HG03520 (cell line): ENCODE data around the gene ACSS2.
"Not testable (repeated sequence)": the region's sequence is repeated elsewhere in the genome, so short reads cannot be mapped to it uniquely, and the experiment has no call there.

Experiments used
- ATAC-seq: cut with Tn5 transposase; IDR thresholded peaks from one replicate; pipeline ENCODE4 v1.9.1; 2021; ENCODE audit warnings: mild to moderate bottlenecking, moderate library complexity; ENCODE audit not compliant: unreplicated experiment

Gene ACSS2

GRCh38 chr20:34873583-34874093 lies 2.8 kb upstream of the ACSS2 start:
- no peak for ATAC-seq

- no peak for ATAC-seq
These were observed 2.2 kb upstream of the ACSS2 start for GRCh38 chr20:34874094-34874654.

- ATAC-seq = peak; percentile 52
These were observed 588 bp upstream of the ACSS2 start for GRCh38 chr20:34875642-34876405.

- no peak for ATAC-seq
These were observed 3.9 kb downstream of the ACSS2 start for GRCh38 chr20:34880215-34880850.

GRCh38 chr20:34880971-34881370 lies 4.6 kb downstream of the ACSS2 start:
- ATAC-seq = not testable (repeated sequence)

GRCh38 chr20:34881689-34882088 lies 5.3 kb downstream of the ACSS2 start:
- ATAC-seq = no peak

GRCh38 chr20:34883087-34883688 lies 6.8 kb downstream of the ACSS2 start:
- ATAC-seq = no peak

- no peak for ATAC-seq
These were observed 7.4 kb downstream of the ACSS2 start for GRCh38 chr20:34883809-34884208.

GRCh38 chr20:34884260-34884659 lies 7.8 kb downstream of the ACSS2 start:
- ATAC-seq = no peak

GRCh38 chr20:34886122-34886521 lies 9.7 kb downstream of the ACSS2 start:
- no peak for ATAC-seq

- ATAC-seq = no peak
These were observed 10.6 kb downstream of the ACSS2 start for GRCh38 chr20:34887023-34887422.

GRCh38 chr20:34888468-34888867 lies 12.1 kb downstream of the ACSS2 start:
- no peak for ATAC-seq

- ATAC-seq = no peak
These were observed 15.0 kb downstream of the ACSS2 start for GRCh38 chr20:34891166-34892062.

- no peak for ATAC-seq
These were observed 16.3 kb downstream of the ACSS2 start for GRCh38 chr20:34892671-34893070.

GRCh38 chr20:34894723-34895122 lies 18.3 kb downstream of the ACSS2 start:
- ATAC-seq = no peak

GRCh38 chr20:34895465-34895864 lies 19.1 kb downstream of the ACSS2 start:
- no peak for ATAC-seq

- ATAC-seq = no peak
These were observed 19.7 kb downstream of the ACSS2 start for GRCh38 chr20:34896086-34896621.

GRCh38 chr20:34898129-34898528 lies 21.7 kb downstream of the ACSS2 start:
- not testable (repeated sequence) for ATAC-seq

GRCh38 chr20:34898731-34899130 lies 22.3 kb downstream of the ACSS2 start:
- ATAC-seq = not testable (repeated sequence)

GRCh38 chr20:34904202-34904621 lies 27.8 kb downstream of the ACSS2 start:
- no peak for ATAC-seq
